ENCODE results near the gene CBLN3.

CBLN3 gene

GRCh38 chr14:24414077-24414476 is 15.4 kb downstream of the CBLN3 start:
- H2AK5ac ChIP-seq (ENCODE audit: low read length) = no peak overlapping the region
- H3K18ac ChIP-seq (ENCODE audit: low read length) = no peak overlapping the region
- H3K79me2 ChIP-seq (ENCODE audit: control insufficient read depth, insufficient read depth, low read length) = no peaks in the 10 kb centered on the region
- H3K4me1 ChIP-seq (ENCODE audit: control insufficient read depth, low read depth, low read length) = no peaks in the 10 kb centered on the region
- no peak overlapping the region for H4K8ac ChIP-seq (ENCODE audit: low read depth, low read length)
- no peaks in the 10 kb centered on the region for H3K79me1 ChIP-seq (ENCODE audit: low read length)
- no peaks in the 10 kb centered on the region for H3K36me3 ChIP-seq (ENCODE audit: control insufficient read depth, insufficient read depth, low read length)
- H2BK15ac ChIP-seq (replicated peaks; ENCODE audit: low read depth) = no peak overlapping the region
- H3K27ac ChIP-seq (ENCODE audit: low read depth, low read length) = no peak overlapping the region
- WGBS (ENCODE audit: extremely low coverage, insufficient coverage, low lambda C conversion rate) = no CpG with 5 or more reads among the region's 1 CpG
- no peak overlapping the region for H3K23ac ChIP-seq (ENCODE audit: low read length)
- no peaks in the 10 kb centered on the region for H3K27me3 ChIP-seq (ENCODE audit: insufficient read depth, low read length, poor library complexity)
- H4K5ac ChIP-seq (ENCODE audit: low read length) = no peak overlapping the region
- no peak overlapping the region for H2BK5ac ChIP-seq (ENCODE audit: low read length)
- no peak overlapping the region for H3K9ac ChIP-seq (ENCODE audit: low read length)
- H3K56ac ChIP-seq (ENCODE audit: low read length) = no peak overlapping the region
- H3K4me2 ChIP-seq (ENCODE audit: low read length) = no peak overlapping the region
- H3K4ac ChIP-seq (ENCODE audit: low read depth, low read length) = no peak overlapping the region
- no peak overlapping the region for H3K4me3 ChIP-seq (ENCODE audit: low read length)
- DNase-seq = no peak
- H2BK120ac ChIP-seq (ENCODE audit: low read depth, low read length) = no peak overlapping the region

DNA sequence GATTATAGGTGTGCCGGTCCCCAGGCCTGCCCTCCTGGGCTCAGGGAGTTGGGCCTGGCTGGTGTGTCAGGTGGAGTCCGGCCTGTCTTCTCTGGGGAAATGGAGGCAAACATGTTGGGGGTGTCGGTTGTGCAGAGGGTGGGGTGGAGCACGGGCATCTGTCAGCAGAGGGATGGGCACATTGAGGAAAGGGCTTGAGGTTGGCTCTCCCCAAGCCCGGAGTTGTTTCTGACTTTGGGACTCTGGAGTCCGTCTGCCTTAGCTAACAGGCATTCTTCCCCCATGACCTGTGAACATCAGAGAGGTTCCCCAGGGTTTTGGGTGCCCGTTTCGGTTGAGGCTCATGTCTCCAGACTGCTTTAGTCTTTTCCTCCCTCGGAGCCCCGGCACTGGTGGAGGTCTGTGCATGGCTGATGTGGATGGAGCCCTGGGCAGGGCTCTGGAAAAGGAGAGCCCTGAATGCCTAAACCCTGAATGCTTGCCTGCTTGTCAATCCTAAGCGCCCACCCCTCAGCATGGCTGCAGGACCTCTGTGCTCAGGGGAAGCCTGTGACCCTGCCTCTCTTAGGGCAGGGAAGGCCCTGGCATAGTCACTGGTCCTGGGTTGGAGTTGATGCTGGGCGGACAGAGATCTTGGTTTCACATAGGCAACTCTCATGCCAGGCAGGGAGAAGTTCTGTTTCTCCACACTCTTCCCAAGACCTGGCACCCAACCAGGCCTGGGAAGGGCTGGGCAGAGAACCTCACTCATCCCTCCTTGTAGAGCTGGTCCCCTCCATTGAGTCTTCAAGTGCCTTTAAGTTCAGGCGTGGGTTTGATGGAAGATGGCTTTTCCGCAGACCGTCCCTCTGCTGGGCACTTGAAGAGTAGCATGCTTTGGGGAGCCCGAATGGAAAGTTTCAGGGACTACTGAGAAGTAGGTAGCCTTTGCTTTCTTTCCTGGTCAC is 17.8 kb downstream of the CBLN3 start:
- Histone ChIP-seq H3K4me2 (ENCODE audit: low read length) (no peak overlapping the region), H3K4me1 (ENCODE audit: control insufficient read depth, low read depth, low read length) (no peaks in the 10 kb centered on the region), H3K18ac (ENCODE audit: low read length) (no peak overlapping the region), H3K23ac (ENCODE audit: low read length) (no peak overlapping the region), H4K5ac (ENCODE audit: low read length) (no peak overlapping the region), H2BK5ac (ENCODE audit: low read length) (no peak overlapping the region), H3K4me3 (ENCODE audit: low read length) (no peak overlapping the region), H3K36me3 (ENCODE audit: control insufficient read depth, insufficient read depth, low read length) (no peaks in the 10 kb centered on the region), H2BK15ac (replicated peaks; ENCODE audit: low read depth) (no peak overlapping the region), H2AK5ac (ENCODE audit: low read length) (no peak overlapping the region), H2BK120ac (ENCODE audit: low read depth, low read length) (no peak overlapping the region), H3K4ac (ENCODE audit: low read depth, low read length) (no peak overlapping the region), H3K79me1 (ENCODE audit: low read length) (no peaks in the 10 kb centered on the region), H3K79me2 (ENCODE audit: control insufficient read depth, insufficient read depth, low read length) (no peaks in the 10 kb centered on the region), H3K9ac (ENCODE audit: low read length) (no peak overlapping the region), H4K8ac (ENCODE audit: low read depth, low read length) (no peak overlapping the region), H3K27ac (ENCODE audit: low read depth, low read length) (no peak overlapping the region), H3K56ac (ENCODE audit: low read length) (no peak overlapping the region), H3K27me3 (ENCODE audit: insufficient read depth, low read length, poor library complexity) (no peaks in the 10 kb centered on the region)
- no CpG with 5 or more reads among the region's 16 CpGs for WGBS (ENCODE audit: extremely low coverage, insufficient coverage, low lambda C conversion rate)
- peak; percentile 72 for DNase-seq

DNA sequence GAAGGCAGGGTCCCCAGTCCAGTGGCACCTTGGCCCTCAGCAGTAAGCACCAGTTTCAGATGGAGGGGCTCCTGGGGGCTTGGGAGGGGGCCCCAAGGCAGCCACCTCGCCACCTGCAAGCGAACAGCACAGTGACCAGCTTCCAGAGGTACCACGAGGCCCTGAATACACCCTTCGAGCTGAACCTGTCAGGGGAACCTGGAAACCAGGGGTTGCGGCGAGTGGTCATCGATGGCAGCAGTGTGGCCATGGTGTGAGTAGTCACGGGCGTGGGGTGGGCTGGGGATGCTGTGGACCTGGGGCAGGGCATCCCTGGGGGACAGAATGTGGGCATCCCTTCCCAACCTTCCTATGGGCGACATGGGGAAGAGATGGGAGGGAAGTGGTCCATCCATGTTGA is 19.5 kb downstream of the CBLN3 start:
- Histone ChIP-seq H3K4me3 (ENCODE audit: low read length) (no peak overlapping the region), H2AK5ac (ENCODE audit: low read length) (no peak overlapping the region), H3K4ac (ENCODE audit: low read depth, low read length) (no peak overlapping the region), H3K56ac (ENCODE audit: low read length) (no peak overlapping the region), H2BK15ac (replicated peaks; ENCODE audit: low read depth) (no peak overlapping the region), H3K4me2 (ENCODE audit: low read length) (no peak overlapping the region), H3K4me1 (ENCODE audit: control insufficient read depth, low read depth, low read length) (no peaks in the 10 kb centered on the region), H3K23ac (ENCODE audit: low read length) (no peak overlapping the region), H3K79me1 (ENCODE audit: low read length) (no peaks in the 10 kb centered on the region), H3K27me3 (ENCODE audit: insufficient read depth, low read length, poor library complexity) (no peaks in the 10 kb centered on the region), H3K27ac (ENCODE audit: low read depth, low read length) (no peak overlapping the region), H4K5ac (ENCODE audit: low read length) (no peak overlapping the region), H2BK5ac (ENCODE audit: low read length) (no peak overlapping the region), H3K36me3 (ENCODE audit: control insufficient read depth, insufficient read depth, low read length) (no peaks in the 10 kb centered on the region), H4K8ac (ENCODE audit: low read depth, low read length) (no peak overlapping the region), H2BK120ac (ENCODE audit: low read depth, low read length) (no peak overlapping the region), H3K79me2 (ENCODE audit: control insufficient read depth, insufficient read depth, low read length) (no peaks in the 10 kb centered on the region), H3K18ac (ENCODE audit: low read length) (no peak overlapping the region), H3K9ac (ENCODE audit: low read length) (no peak overlapping the region)
- no CpG with 5 or more reads among the region's 10 CpGs for WGBS (ENCODE audit: extremely low coverage, insufficient coverage, low lambda C conversion rate)
- DNase-seq = no peak

GRCh38 chr14:24409192-24409591 is 20.3 kb downstream of the CBLN3 start:
- Histone ChIP-seq H3K23ac (ENCODE audit: low read length) (no peak overlapping the region), H3K18ac (ENCODE audit: low read length) (no peak overlapping the region), H4K8ac (ENCODE audit: low read depth, low read length) (no peak overlapping the region), H3K36me3 (ENCODE audit: control insufficient read depth, insufficient read depth, low read length) (no peaks in the 10 kb centered on the region), H2BK5ac (ENCODE audit: low read length) (no peak overlapping the region), H3K4me1 (ENCODE audit: control insufficient read depth, low read depth, low read length) (no peaks in the 10 kb centered on the region), H3K4me3 (ENCODE audit: low read length) (no peak overlapping the region), H3K9ac (ENCODE audit: low read length) (no peak overlapping the region), H2BK120ac (ENCODE audit: low read depth, low read length) (no peak overlapping the region), H4K5ac (ENCODE audit: low read length) (no peak overlapping the region), H3K4me2 (ENCODE audit: low read length) (no peak overlapping the region), H2BK15ac (replicated peaks; ENCODE audit: low read depth) (no peak overlapping the region), H3K56ac (ENCODE audit: low read length) (no peak overlapping the region), H3K79me2 (ENCODE audit: control insufficient read depth, insufficient read depth, low read length) (no peaks in the 10 kb centered on the region), H3K4ac (ENCODE audit: low read depth, low read length) (no peak overlapping the region), H3K79me1 (ENCODE audit: low read length) (no peaks in the 10 kb centered on the region), H3K27ac (ENCODE audit: low read depth, low read length) (no peak overlapping the region), H3K27me3 (ENCODE audit: insufficient read depth, low read length, poor library complexity) (no peaks in the 10 kb centered on the region), H2AK5ac (ENCODE audit: low read length) (no peak overlapping the region)
- WGBS (ENCODE audit: extremely low coverage, insufficient coverage, low lambda C conversion rate) = no CpG with 5 or more reads among the region's 6 CpGs
- DNase-seq = no peak

DNA sequence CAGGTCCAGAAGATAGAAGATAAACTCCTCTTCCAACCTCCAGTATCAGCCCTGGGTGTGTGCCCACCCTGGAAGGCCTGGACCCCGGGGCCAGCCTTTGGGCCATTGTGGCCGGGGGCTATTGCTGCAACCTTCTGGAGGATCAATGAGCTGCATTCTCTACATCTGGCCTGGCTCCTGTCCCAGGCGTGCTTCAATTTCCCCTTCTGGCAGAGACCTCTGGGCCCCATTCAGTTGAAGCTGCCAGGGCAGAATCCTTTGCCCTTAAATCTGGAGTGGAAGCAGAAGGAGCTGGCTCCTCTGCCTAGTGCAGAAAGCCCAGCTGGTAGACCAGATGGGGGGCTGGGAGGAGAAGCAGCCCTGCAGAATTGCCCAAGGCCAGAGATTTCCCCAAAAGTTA is 20.7 kb downstream of the CBLN3 start:
- Histone ChIP-seq H4K8ac (ENCODE audit: low read depth, low read length) (no peak overlapping the region), H2AK5ac (ENCODE audit: low read length) (no peak overlapping the region), H2BK120ac (ENCODE audit: low read depth, low read length) (no peak overlapping the region), H3K18ac (ENCODE audit: low read length) (no peak overlapping the region), H3K4me2 (ENCODE audit: low read length) (no peak overlapping the region), H3K4me1 (ENCODE audit: control insufficient read depth, low read depth, low read length) (no peaks in the 10 kb centered on the region), H3K27me3 (ENCODE audit: insufficient read depth, low read length, poor library complexity) (no peaks in the 10 kb centered on the region), H3K36me3 (ENCODE audit: control insufficient read depth, insufficient read depth, low read length) (no peaks in the 10 kb centered on the region), H3K9ac (ENCODE audit: low read length) (no peak overlapping the region), H4K5ac (ENCODE audit: low read length) (no peak overlapping the region), H3K23ac (ENCODE audit: low read length) (no peak overlapping the region), H3K56ac (ENCODE audit: low read length) (no peak overlapping the region), H2BK15ac (replicated peaks; ENCODE audit: low read depth) (no peak overlapping the region), H3K4ac (ENCODE audit: low read depth, low read length) (no peak overlapping the region), H3K27ac (ENCODE audit: low read depth, low read length) (no peak overlapping the region), H3K79me2 (ENCODE audit: control insufficient read depth, insufficient read depth, low read length) (no peaks in the 10 kb centered on the region), H3K79me1 (ENCODE audit: low read length) (no peaks in the 10 kb centered on the region), H2BK5ac (ENCODE audit: low read length) (no peak overlapping the region), H3K4me3 (ENCODE audit: low read length) (no peak overlapping the region)
- no CpG with 5 or more reads among the region's 3 CpGs for WGBS (ENCODE audit: extremely low coverage, insufficient coverage, low lambda C conversion rate)
- no peak for DNase-seq
